ENCODE results near the gene EFCAB6.

- TF ChIP-seq, protein P1, sequence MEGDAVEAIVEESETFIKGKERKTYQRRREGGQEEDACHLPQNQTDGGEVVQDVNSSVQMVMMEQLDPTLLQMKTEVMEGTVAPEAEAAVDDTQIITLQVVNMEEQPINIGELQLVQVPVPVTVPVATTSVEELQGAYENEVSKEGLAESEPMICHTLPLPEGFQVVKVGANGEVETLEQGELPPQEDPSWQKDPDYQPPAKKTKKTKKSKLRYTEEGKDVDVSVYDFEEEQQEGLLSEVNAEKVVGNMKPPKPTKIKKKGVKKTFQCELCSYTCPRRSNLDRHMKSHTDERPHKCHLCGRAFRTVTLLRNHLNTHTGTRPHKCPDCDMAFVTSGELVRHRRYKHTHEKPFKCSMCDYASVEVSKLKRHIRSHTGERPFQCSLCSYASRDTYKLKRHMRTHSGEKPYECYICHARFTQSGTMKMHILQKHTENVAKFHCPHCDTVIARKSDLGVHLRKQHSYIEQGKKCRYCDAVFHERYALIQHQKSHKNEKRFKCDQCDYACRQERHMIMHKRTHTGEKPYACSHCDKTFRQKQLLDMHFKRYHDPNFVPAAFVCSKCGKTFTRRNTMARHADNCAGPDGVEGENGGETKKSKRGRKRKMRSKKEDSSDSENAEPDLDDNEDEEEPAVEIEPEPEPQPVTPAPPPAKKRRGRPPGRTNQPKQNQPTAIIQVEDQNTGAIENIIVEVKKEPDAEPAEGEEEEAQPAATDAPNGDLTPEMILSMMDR (IDR thresholded peaks at IDR 0.05), result no peak
- TF ChIP-seq POLR2A (IDR thresholded peaks at IDR 0.05), result no peak
Measured at GRCh38 chr22:43828998-43829782, 17.1 kb upstream of the EFCAB6 start.

Data from adrenal gland (tissue), 5 donors.